ENCODE measurements around the gene SLC2A2.

The SLC2A2 gene

GRCh38 chr3:171061749-171062148 is 35.2 kb upstream of the SLC2A2 start:
- TF ChIP-seq CTCF (IDR thresholded peaks at IDR 0.05; ENCODE audit: borderline replicate concordance, control extremely low read depth, extremely low read depth, insufficient read depth, missing control alignments), result no peak
- in situ Hi-C loops (cut with MboI; ENCODE audit: low sequenced_read_pairs, unreplicated experiment), result no loop called here

GRCh38 chr3:171059978-171060377 is 33.5 kb upstream of the SLC2A2 start:
- no peak for DNase-seq (ENCODE audit: low spot score)
- TF ChIP-seq CTCF (IDR thresholded peaks at IDR 0.05; ENCODE audit: borderline replicate concordance, control extremely low read depth, extremely low read depth, insufficient read depth, missing control alignments), result no peak
- in situ Hi-C loops (cut with MboI; ENCODE audit: low sequenced_read_pairs, unreplicated experiment), result no loop called here

More at GRCh38 chr3:171061749-171062148, 35.2 kb upstream of the SLC2A2 start:
- DNase-seq (ENCODE audit: low spot score), result no peak

GRCh38 chr3:171058873-171059603 is 32.5 kb upstream of the SLC2A2 start:
- no peak for TF ChIP-seq CTCF (IDR thresholded peaks at IDR 0.05; ENCODE audit: borderline replicate concordance, control extremely low read depth, extremely low read depth, insufficient read depth, missing control alignments)
- DNase-seq (ENCODE audit: low spot score), result no peak
- in situ Hi-C loops (cut with MboI; ENCODE audit: low sequenced_read_pairs, unreplicated experiment), result no loop called here

GRCh38 chr3:171058058-171058457 is 31.5 kb upstream of the SLC2A2 start:
- TF ChIP-seq CTCF (IDR thresholded peaks at IDR 0.05; ENCODE audit: borderline replicate concordance, control extremely low read depth, extremely low read depth, insufficient read depth, missing control alignments), result no peak
- no peak for DNase-seq (ENCODE audit: low spot score)
- in situ Hi-C loops (cut with MboI; ENCODE audit: low sequenced_read_pairs, unreplicated experiment), result no loop called here

- DNase-seq (ENCODE audit: low spot score), result no peak
- no peak for TF ChIP-seq CTCF (IDR thresholded peaks at IDR 0.05; ENCODE audit: borderline replicate concordance, control extremely low read depth, extremely low read depth, insufficient read depth, missing control alignments)
- in situ Hi-C loops (cut with MboI; ENCODE audit: low sequenced_read_pairs, unreplicated experiment), result no loop called here
Observed at GRCh38 chr3:171057072-171057471, 30.6 kb upstream of the SLC2A2 start.

- DNase-seq (ENCODE audit: low spot score), result no peak
- in situ Hi-C loops (cut with MboI; ENCODE audit: low sequenced_read_pairs, unreplicated experiment), result no loop called here
- no peak for TF ChIP-seq CTCF (IDR thresholded peaks at IDR 0.05; ENCODE audit: borderline replicate concordance, control extremely low read depth, extremely low read depth, insufficient read depth, missing control alignments)
Observed at GRCh38 chr3:171056528-171056927, 30.0 kb upstream of the SLC2A2 start.

Data from GM13976 (cell line).